ENCODE measurements around the gene DNAI4. TPM values are rescaled to one million over a fixed set of nuclear protein-coding genes. Genes with fewer than 3 reads are reported as not detected.
A peak's percentile ranks its signal among the peaks of the same experiment; 100 is the strongest.

The DNAI4 gene
- total and polyA plus RNA-seq, 2 donors (not counting 3 experiments of a cell fraction or from before 2014, with no cell fraction given), result 0.51 to 3.3 TPM

- H3K4me3 ChIP-seq (replicated peaks in 1 of 3; ENCODE audit: insufficient read depth in 1 of 3, low read depth in 1 of 3, low read length in 3 of 3), result peak overlapping the region; percentile 13 to 98 (median 22)
- intact Hi-C loops (cut with micrococcal nuclease), result loop anchor here (5.0 to 10.0 kb wide), 2 partner anchors 597 to 1510 kb away; partner anchors contain the start of genes LEPR and LEPROT
- POLR2A ChIA-PET, result no interaction called here
Measured at GRCh38 chr1:66932291-66932690, 7.6 kb upstream of the DNAI4 start.

More at GRCh38 chr1:66932291-66932690, 7.6 kb upstream of the DNAI4 start:
- DNase-seq (ENCODE audit: low read depth, low spot score) (peak; percentile 40), FAIRE-seq (no peak)
- H2AFZ ChIP-seq (ENCODE audit: low read depth, low read length), result no peak overlapping the region
- dilution Hi-C loops (cut with MboI; ENCODE audit: extremely low pct_ligation_motif_present, low sequenced_read_pairs), result no loop called here
- no peaks in the 10 kb centered on the region for H3K9me3 ChIP-seq (replicated peaks; ENCODE audit: control insufficient read depth, insufficient read depth, low read length)
- no TSS peak for BruUV-seq (replicated peaks)
- CTCF ChIA-PET, result interaction anchor here (0.7 to 3.1 kb wide), 3 partner anchors 10 to 64 kb away, joined by 3 to 8 read pairs (median 3); no protein-coding TSS in a partner anchor
- H3K79me2 ChIP-seq (ENCODE audit: control insufficient read depth, insufficient read depth, low read length), result peaks cover 85% of the 10 kb centered on the region
- peaks cover 38% of the 10 kb centered on the region for H3K4me1 ChIP-seq (ENCODE audit: control insufficient read depth, extremely low read depth, insufficient read depth, low read length)
- no peaks in the 10 kb centered on the region for H4K20me1 ChIP-seq (replicated peaks; ENCODE audit: control insufficient read depth, extremely low read depth, insufficient read depth, low read length)
- H3K27ac ChIP-seq (ENCODE audit: insufficient read depth, low read depth, low read length), result peak overlapping the region; percentile 84
- TF ChIP-seq POLR2A (IDR thresholded peaks at IDR 0.05; ENCODE audit: low read depth, low read length) (no peak), GATA2 (IDR thresholded peaks at IDR 0.05; ENCODE audit: insufficient read depth, insufficient read length, low read depth, low read length) (no peak), EZH2 (IDR thresholded peaks at IDR 0.05; ENCODE audit: borderline replicate concordance, low read depth, low read length, severe bottlenecking) (no peak), POLR2AphosphoS5 (IDR thresholded peaks at IDR 0.05; ENCODE audit: insufficient read depth, low read depth, low read length) (no peak), MAX (IDR thresholded peaks at IDR 0.05; ENCODE audit: insufficient read depth, insufficient read length) (no peak), FOS (IDR thresholded peaks at IDR 0.05; ENCODE audit: borderline replicate concordance, insufficient read depth, low read length) (no peak), JUN (IDR thresholded peaks at IDR 0.05; ENCODE audit: borderline replicate concordance, insufficient read depth, insufficient read length, low read depth) (no peak), MYC (IDR thresholded peaks at IDR 0.05; ENCODE audit: low read depth, low read length) (no peak), CTCF (IDR thresholded peaks at IDR 0.05; ENCODE audit: extremely low read depth in 1 of 2, insufficient read depth in 1 of 2, low read depth in 1 of 2, low read length in 2 of 2) (no peak)
- H3K27me3 ChIP-seq (ENCODE audit: control insufficient read depth in 2 of 2, insufficient read depth in 2 of 2, low read length in 2 of 2), result no peaks in the 10 kb centered on the region
- H3K36me3 ChIP-seq (ENCODE audit: control insufficient read depth in 2 of 2, extremely low read depth in 1 of 2, insufficient read depth in 2 of 2, low read length in 2 of 2), result no peaks in the 10 kb centered on the region
- H3K9me1 ChIP-seq (replicated peaks; ENCODE audit: control insufficient read depth, extremely low read depth, insufficient read depth, low read length), result no peaks in the 10 kb centered on the region
- H3K4me2 ChIP-seq (ENCODE audit: insufficient read depth, low read length), result peak overlapping the region; percentile 95
- H3K9ac ChIP-seq (replicated peaks; ENCODE audit: extremely low read depth, insufficient read depth, low read length), result peak overlapping the region; percentile 95

Measured in endothelial cell of umbilical vein (primary cell).